Measurements from ENCODE around the gene KLRF1.
"Not testable (repeated sequence)": the region's sequence is repeated elsewhere in the genome, so short reads cannot be mapped to it uniquely, and the experiment has no call there.

Gene KLRF1

DNA sequence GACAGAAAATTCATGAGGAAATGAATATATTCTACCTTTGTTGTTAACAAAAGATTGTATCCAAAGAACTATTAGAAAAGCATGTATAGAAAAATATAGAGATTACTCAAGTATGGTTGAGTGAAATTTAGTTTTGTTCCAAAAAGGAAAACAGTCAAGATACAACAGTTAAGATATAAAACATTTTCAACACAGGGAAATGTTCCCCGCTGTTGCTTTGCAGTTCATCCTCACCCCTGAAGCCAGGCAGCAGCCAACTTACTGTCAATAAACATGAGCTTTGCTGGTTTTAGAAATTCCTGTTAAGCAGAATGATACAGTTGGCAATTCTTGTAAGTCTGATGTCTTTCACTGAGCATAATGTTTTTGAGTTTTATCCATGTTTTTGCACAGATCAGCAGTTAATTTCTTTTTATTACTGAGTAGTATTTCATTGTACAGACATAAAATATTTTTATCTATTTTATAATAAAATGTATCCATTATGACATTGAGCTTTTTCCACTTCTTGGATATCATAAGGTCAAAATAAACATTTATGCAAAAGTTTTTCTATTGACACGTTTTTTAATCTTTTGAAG is 43.1 kb downstream of the KLRF1 start:
- no peak for DNase-seq

- DNase-seq, result no peak
These were observed 44.9 kb downstream of the KLRF1 start for GRCh38 chr12:9872162-9872561.

DNA sequence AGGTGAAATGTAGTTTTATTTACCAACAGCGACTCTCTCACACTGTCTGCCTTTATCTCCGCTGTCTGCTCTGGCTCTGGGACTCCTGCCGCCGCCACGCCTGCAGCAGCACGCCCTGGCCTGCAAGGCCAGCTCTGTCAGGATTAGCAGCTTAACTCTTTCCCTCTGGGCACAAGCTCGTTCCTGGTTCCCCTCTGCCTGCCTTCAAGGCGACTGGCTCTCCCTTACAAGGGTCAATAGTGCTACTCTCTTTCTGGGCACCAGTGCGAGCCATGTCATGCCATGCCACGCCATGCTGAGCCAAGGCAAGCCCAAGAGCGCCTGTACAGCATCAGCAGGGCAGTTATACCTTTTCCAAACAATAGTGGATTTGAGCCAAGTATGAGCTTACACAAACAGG is 45.5 kb downstream of the KLRF1 start:
- no peak for DNase-seq

GRCh38 chr12:9876120-9876519 is 48.8 kb downstream of the KLRF1 start:
- DNase-seq, result not testable (repeated sequence)

DNA sequence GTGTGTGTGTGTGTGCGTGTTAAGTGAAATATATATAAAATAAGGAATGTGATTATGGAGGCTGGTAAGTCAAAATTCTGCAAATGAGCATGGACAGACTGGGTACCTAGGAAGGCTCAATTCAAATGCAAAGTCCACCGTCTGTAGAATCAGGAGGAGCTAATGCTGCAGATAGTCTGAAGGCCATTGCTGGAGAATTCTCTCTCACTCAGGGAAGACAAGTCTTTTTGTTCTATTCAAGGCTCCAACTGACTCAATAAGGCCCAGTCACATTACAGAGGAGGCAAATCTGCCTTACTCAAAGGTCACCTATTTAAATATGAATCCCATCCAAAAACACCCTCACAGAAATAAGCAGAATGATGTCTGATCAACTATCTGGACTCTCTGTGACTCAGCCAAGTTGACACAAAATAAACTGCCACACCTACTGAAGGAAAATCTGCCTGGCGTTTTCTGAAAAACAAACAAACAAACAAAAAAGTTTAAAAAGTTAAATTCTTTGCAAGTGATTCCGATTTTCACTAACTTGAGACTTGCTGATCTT is 53.3 kb downstream of the KLRF1 start:
- DNase-seq, result no peak

- no peak for DNase-seq
These were observed 54.0 kb downstream of the KLRF1 start, which contains the start of gene KLRF2 for GRCh38 chr12:9881246-9881645. KLRF2 (plus strand) TSS chr12:9881489; CDS start chr12:9881596, 107 bp downstream.

- no peak for DNase-seq
These were observed 54.7 kb downstream of the KLRF1 start for GRCh38 chr12:9881988-9882387.

- no peak for DNase-seq
These were observed 55.9 kb downstream of the KLRF1 start for GRCh38 chr12:9883175-9883574.

- DNase-seq, result no peak
These were observed 61.5 kb downstream of the KLRF1 start for GRCh38 chr12:9888665-9889273.

Data from CD4-positive, alpha-beta T cell treated with Interleukin-1 beta for 1 hour (primary cell).